Natural killer cell (primary cell): ENCODE data around the gene PTCRA. TPM values are rescaled to one million over a fixed set of nuclear protein-coding genes. Genes with fewer than 3 reads are reported as not detected.

Source experiments
- ATAC-seq, 3 donors: fragments of 150-1000 bp in 2 of 3; fragments of 200-7000 bp in 1 of 3; cut with Tn5 transposase; 1 replicate in 1 of 3; 2 replicates in 2 of 3; pipeline ENCODE4 v1.10.0; 2021; ENCODE audit warnings: mild to moderate bottlenecking in 2 of 3, moderate library complexity in 2 of 3
- DNase-seq, 2 donors: peaks; one replicate each; pipeline versions ENCODE4 v3.0.0 to v3.0.0-alpha.2; 2013 to 2021; ENCODE audit warnings: mixed read lengths in 1 of 2
- H3K27ac ChIP-seq: one replicate; pipeline ENCODE4 v1.5.1; 2013; ENCODE audit warnings: mild to moderate bottlenecking, low read length
- H3K27me3 ChIP-seq: one replicate; pipeline ENCODE4 v1.6.1; 2013; ENCODE audit warnings: low read length; ENCODE audit not compliant: control insufficient read depth, insufficient read depth
- H3K36me3 ChIP-seq: one replicate; pipeline ENCODE4 v1.6.1; 2013; ENCODE audit warnings: low read length; ENCODE audit not compliant: control insufficient read depth, insufficient read depth
- H3K4me1 ChIP-seq: one replicate; pipeline ENCODE4 v1.6.1; 2013; ENCODE audit warnings: low read length; ENCODE audit not compliant: control insufficient read depth, insufficient read depth
- H3K4me3 ChIP-seq: one replicate; pipeline ENCODE4 v1.5.1; 2013; ENCODE audit warnings: low read length
- H3K9me3 ChIP-seq: one replicate; pipeline ENCODE4 v1.6.1; 2013; ENCODE audit warnings: low read length; ENCODE audit not compliant: control insufficient read depth, insufficient read depth
- H3K27ac Mint-ChIP-seq, 2 donors: one replicate each; pipeline ENCODE4 v1.8.0; 2022; ENCODE audit warnings: mild to moderate bottlenecking in 2 of 2, mixed read lengths in 2 of 2, moderate library complexity in 1 of 2
- H3K27me3 Mint-ChIP-seq, 2 donors: one replicate each; pipeline ENCODE4 v1.8.0; 2022; ENCODE audit warnings: low read depth in 2 of 2, mixed read lengths in 2 of 2
- H3K36me3 Mint-ChIP-seq: one replicate; pipeline ENCODE4 v1.8.0; 2022; ENCODE audit warnings: mixed read lengths
- H3K4me1 Mint-ChIP-seq, 2 donors: one replicate each; pipeline ENCODE4 v1.8.0; 2022; ENCODE audit warnings: mixed read lengths in 2 of 2
- H3K4me3 Mint-ChIP-seq: one replicate; pipeline ENCODE4 v1.8.0; 2022; ENCODE audit warnings: mild to moderate bottlenecking, moderate library complexity, mixed read lengths
- H3K9me3 Mint-ChIP-seq, 2 donors: one replicate each; pipeline ENCODE4 v1.8.0; 2022; ENCODE audit warnings: mixed read lengths in 2 of 2
- WGBS: methylation state at CpG from one replicate; pipeline ENCODE4 v1.1.7; 2013; ENCODE audit warnings: missing lambda C conversion rate; ENCODE audit not compliant: insufficient coverage; 5-methylcytosine and 5-hydroxymethylcytosine counted together
- intact Hi-C: fragments of 100-400 bp; cut with micrococcal nuclease; formaldehyde crosslinking; loops from one replicate; pipeline ENCODE4 v1.14.2; 2022
- total RNA-seq, 4 donors: library from RNA; stranded (reverse); fragments of 120-200 nt in 1 of 4; gene quantifications; one replicate each; pipeline versions ENCODE4 v1.2.3 to v1.2.4, GENCODE V29; 2013 to 2022
- TF ChIP-seq, protein P1 (sequence below): fragments of 200-600 bp; IDR thresholded peaks from one replicate; pipeline ENCODE4 v1.8.0; 2022; ENCODE audit warnings: antibody characterized with exemption

The PTCRA gene
- total RNA-seq, 3 donors from 2014 or later (not counting 1 experiment from before 2014, with no cell fraction given), result 3.7 to 4.7 TPM; not detected in 1

DNA sequence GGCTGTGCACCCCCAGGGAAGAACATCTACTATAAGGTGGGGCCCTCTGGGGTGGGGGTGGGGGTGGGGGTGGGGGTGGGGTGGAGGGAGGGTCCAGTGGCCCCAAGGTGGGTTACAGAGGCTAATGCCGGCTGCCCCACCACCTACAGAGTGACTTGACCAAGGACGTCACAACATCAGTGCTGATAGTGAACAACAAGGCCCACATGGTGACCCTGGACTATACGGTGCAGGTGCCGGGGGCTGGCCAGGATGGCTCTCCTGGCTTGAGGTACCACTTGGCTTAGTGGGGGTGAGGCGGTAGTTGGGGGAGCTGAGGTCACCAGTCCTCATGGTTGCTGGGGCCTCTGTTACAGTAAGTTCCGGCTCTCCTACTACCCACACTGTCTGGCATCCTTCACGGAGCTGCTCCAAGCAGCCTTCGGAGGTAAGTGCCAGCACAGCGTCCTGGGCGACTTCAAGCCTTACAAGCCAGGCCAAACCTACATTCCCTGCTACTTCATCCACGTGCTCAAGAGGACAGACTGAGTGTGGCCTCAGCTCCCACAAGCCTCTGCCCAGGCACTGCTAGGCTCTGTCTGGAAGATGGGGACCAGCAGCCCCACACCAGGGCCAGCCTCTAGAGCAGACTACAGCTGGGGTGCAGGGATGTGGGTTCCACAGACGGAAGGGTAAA lies 47.5 kb downstream of the PTCRA start:
- H3K27ac ChIP-seq, result no peak overlapping the region
- no peak overlapping the region for H3K4me3 ChIP-seq
- WGBS, result 96% methylated on average over 12 of the region's 12 CpGs
- Mint-ChIP-seq H3K27ac (no peak overlapping the region), H3K36me3 (no peaks in the 10 kb centered on the region), H3K4me3 (no peak overlapping the region), H3K9me3 (no peaks in the 10 kb centered on the region), H3K27me3 (peaks cover 0 to 17% of the 10 kb centered on the region in 2 donors), H3K4me1 (peaks cover 12 to 13% of the 10 kb centered on the region in 2 donors)
- H3K36me3 ChIP-seq, result peaks cover 21% of the 10 kb centered on the region
- TF ChIP-seq, protein P1, sequence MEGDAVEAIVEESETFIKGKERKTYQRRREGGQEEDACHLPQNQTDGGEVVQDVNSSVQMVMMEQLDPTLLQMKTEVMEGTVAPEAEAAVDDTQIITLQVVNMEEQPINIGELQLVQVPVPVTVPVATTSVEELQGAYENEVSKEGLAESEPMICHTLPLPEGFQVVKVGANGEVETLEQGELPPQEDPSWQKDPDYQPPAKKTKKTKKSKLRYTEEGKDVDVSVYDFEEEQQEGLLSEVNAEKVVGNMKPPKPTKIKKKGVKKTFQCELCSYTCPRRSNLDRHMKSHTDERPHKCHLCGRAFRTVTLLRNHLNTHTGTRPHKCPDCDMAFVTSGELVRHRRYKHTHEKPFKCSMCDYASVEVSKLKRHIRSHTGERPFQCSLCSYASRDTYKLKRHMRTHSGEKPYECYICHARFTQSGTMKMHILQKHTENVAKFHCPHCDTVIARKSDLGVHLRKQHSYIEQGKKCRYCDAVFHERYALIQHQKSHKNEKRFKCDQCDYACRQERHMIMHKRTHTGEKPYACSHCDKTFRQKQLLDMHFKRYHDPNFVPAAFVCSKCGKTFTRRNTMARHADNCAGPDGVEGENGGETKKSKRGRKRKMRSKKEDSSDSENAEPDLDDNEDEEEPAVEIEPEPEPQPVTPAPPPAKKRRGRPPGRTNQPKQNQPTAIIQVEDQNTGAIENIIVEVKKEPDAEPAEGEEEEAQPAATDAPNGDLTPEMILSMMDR, result no peak
- ATAC-seq (no peak), DNase-seq (no peak)
- no peaks in the 10 kb centered on the region for H3K9me3 ChIP-seq
- intact Hi-C loops, result no loop called here
- H3K27me3 ChIP-seq, result peaks cover 9% of the 10 kb centered on the region
- peaks cover 15% of the 10 kb centered on the region for H3K4me1 ChIP-seq

GRCh38 chr6:42963855-42964605 lies 48.2 kb downstream of the PTCRA start:
- no peak overlapping the region for H3K4me3 Mint-ChIP-seq
- H3K27ac Mint-ChIP-seq, result no peak overlapping the region
- Histone ChIP-seq H3K27ac (no peak overlapping the region), H3K4me1 (peaks cover 15% of the 10 kb centered on the region), H3K27me3 (peaks cover 9% of the 10 kb centered on the region), H3K36me3 (peaks cover 26% of the 10 kb centered on the region), H3K9me3 (no peaks in the 10 kb centered on the region), H3K4me3 (no peak overlapping the region)
- ATAC-seq, result peak in 1 of 3 donors; percentile 39
- 95% methylated on average over 9 of the region's 9 CpGs for WGBS
- no peaks in the 10 kb centered on the region for H3K36me3 Mint-ChIP-seq
- H3K9me3 Mint-ChIP-seq, result no peaks in the 10 kb centered on the region
- H3K27me3 Mint-ChIP-seq, result peaks cover 0 to 17% of the 10 kb centered on the region in 2 donors
- TF ChIP-seq, protein P1, result no peak
- H3K4me1 Mint-ChIP-seq, result peaks cover 12 to 13% of the 10 kb centered on the region in 2 donors
- intact Hi-C loops, result no loop called here
- DNase-seq, result peak in 1 of 2 donors; percentile 56

DNA sequence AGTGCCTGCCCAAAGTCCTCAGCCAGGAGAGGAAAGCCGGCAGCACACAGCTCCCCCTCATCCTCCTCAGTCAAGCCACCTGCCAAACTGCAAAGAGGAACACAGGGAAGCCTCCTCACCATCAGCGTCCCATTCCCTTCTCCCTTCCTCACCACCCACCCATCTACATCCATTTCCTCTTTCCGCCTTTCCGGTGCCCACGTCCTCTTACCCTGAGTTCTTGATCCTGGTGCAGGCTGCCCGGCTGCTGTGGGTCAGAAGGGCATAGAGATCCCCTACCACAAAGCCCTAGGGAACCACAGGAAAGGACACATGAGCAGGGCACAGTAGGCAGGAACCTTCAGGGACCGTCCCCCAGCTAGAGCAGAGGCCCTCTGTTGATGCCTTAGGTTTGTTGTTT lies 50.7 kb downstream of the PTCRA start:
- Mint-ChIP-seq H3K4me3 (no peak overlapping the region), H3K4me1 (peaks cover 0 to 4% of the 10 kb centered on the region in 2 donors), H3K9me3 (no peaks in the 10 kb centered on the region), H3K27ac (no peak overlapping the region), H3K36me3 (no peaks in the 10 kb centered on the region), H3K27me3 (peaks cover 0 to 9% of the 10 kb centered on the region in 2 donors)
- ATAC-seq (no peak), DNase-seq (no peak)
- Histone ChIP-seq H3K4me3 (no peak overlapping the region), H3K9me3 (no peaks in the 10 kb centered on the region), H3K4me1 (no peaks in the 10 kb centered on the region), H3K27ac (no peak overlapping the region), H3K36me3 (peaks cover 33% of the 10 kb centered on the region), H3K27me3 (no peaks in the 10 kb centered on the region)
- intact Hi-C loops, result no loop called here
- WGBS, result 92% methylated on average over 6 of the region's 7 CpGs
- TF ChIP-seq, protein P1, result no peak
